OCI-LY7 (cell line): Measurements from ENCODE around the gene SHTN1.

Source experiments
- CTCF ChIP-seq: fragments of 200-600 bp; sonication (generic); conservative IDR thresholded peaks from 2 replicates; pipeline ENCODE4 v1.5.1; 2014; ENCODE audit warnings: mild to moderate bottlenecking, antibody characterized with exemption, low read length, moderate library complexity, mixed read lengths
- EZH2phosphoT487 ChIP-seq: fragments of 200-600 bp; sonication (generic); IDR thresholded peaks from 2 replicates; pipeline ENCODE4 v1.6.1; 2018; ENCODE audit warnings: low read depth, borderline replicate concordance, mild to moderate bottlenecking, mixed run types, antibody characterized with exemption, low read length, moderate library complexity, mixed read lengths

- TF ChIP-seq CTCF = no peak
- TF ChIP-seq EZH2phosphoT487 = no peak
These were observed 3.8 kb downstream of the SHTN1 start for GRCh38 chr10:117001144-117001543.
